HG02571 (cell line): ENCODE data around the gene VSIR.

Experiments used
- ATAC-seq: cut with Tn5 transposase; IDR thresholded peaks from one replicate; pipeline ENCODE4 v1.9.1; 2021; ENCODE audit warnings: mild to moderate bottlenecking, moderate library complexity; ENCODE audit not compliant: unreplicated experiment

Gene VSIR

DNA sequence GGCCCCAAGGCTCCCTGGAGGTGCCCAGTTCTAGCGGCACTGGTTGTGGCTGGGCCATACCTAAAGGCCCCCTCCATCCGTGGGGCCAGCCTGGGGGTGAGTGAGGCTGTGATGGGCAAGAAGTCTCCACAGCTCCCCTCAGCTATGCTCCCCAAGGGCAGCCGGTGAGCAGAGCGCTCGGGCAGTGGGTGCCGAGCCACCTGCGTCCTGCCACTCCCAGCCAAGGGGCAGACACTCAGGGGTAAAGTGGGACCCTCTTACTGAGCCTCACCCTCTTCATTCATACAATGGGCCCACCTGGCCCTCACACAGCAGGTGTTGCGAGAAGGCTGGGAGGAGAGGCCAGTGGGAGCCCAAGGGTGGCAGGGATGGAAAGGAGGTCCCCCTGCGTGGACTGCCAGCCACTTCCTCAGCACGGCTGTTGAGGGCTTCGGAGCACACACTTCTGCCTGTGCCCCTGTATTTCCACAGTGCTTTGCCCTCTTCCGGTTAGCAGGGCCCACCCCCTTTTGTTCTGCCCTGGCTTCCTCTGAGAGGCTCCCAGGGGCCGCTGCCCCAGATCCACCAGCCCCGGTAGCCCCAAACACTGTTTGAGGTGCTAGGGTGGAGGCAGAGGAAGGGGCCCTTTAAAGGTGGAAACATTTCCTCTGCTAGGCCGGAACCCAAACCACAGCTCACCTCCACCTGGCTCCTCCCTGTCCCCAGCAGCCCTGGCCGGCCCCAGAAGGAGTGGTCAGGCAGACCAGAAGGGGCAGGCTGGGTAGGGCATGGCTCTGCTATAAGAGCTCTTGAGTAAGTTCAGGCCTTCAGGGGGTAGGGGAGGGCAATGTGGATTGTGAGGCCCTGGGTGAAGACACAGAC, 37.4 kb downstream of the VSIR start:
- ATAC-seq, result no peak

DNA sequence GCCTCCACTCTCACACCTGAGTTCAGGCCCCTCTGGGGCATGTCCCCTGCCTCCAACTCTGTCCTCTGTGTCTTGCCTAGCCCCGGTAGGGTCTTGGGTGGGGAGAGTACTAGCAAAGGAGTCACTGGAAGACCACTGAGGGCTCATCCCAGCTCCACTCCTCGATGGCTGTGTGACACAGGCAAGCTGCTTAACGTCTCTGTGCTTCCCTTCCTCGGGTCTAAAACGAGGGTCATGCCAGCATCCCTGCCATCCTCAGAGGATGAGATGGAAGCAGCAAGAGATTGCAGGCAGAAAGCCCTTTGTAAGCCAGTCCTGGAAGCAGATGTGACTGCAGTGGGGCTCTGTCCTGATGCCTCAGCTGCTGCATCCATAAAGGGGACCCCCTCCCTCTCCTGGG, 38.5 kb downstream of the VSIR start:
- ATAC-seq, result no peak

DNA sequence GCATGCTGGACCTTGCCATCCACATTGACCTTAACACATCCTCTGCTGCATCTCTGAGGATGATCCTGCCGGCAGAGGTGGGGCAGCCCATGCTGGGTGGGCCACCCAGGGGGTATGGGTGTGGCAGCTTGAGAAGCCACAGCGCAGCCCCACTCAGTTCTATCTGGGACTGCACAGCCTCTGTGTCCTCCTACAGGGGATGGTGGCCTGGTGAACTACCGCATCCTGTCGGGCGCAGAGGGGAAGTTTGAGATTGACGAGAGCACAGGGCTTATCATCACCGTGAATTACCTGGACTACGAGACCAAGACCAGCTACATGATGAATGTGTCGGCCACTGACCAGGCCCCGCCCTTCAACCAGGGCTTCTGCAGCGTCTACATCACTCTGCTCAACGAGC, 41.5 kb downstream of the VSIR start:
- no peak for ATAC-seq

DNA sequence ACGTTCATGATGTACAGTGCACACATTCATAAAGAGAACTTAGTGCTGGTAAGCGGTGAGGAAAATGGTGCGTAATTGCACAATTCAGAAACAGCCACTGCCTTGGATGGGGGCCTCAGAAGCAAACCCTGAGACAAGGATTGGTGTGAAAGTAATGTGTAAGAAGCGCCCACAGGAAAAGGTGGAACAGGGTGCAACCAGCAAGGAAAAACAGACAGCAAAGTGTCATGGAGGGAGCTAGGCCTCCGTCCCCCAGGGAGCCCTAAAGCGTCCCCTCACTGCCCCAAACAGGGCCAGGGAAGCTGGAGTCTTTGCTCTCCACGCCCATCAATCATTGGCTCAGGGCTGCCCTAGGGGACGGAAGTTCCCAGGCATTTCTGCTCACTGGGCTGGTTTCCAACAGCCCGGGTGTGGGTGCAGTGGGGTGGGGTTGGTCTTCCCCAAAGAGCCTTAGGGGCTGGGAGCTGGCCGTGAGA, 44.1 kb downstream of the VSIR start:
- no peak for ATAC-seq

DNA sequence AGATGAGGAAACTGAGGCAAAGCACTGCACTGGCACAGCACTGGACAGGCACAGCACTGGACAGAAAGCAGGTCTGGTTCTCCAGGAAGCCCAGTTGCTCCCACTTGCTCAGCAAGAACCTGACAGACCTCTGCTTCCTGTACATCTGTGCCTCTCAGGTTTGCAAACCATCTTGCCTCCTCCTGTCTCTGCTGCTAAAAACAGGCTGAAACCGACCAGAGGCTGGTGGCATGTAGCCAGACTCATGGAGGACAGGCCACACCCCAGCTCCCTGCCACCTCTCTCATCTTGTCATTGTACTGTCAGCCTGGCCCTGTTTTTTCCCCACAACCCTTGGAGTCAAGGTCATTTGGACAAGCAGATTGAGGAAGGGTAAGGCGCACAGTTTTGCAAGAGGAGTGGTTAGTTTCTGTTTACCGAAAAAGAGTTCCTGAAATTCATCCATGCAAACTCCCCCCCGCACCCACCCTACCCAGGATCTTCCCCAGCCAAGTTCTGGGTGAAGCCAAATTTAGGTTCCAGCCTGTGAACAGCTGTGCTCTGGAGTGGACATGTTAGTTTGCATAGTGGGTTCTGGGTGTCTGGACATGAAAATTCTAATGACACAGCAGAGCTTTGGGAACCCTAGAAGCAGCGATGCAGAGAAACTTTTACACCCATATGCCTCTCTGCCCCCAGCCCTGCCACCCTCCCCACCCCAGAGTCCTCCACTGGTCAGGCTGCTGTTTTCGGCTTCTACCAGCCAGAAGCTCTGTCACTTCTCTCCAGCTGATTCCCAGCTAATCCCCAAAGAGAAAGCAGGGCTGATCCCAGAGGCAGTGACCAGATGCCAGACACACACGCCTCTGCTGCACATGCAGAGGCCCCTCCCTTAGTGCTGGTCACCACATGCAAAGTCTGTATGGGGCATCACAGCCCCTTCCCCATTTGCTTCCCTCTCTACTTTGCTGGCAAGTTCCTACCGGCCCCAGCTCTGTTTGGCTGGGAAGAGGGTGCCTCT, 45.3 kb downstream of the VSIR start:
- peak; percentile 68 for ATAC-seq

DNA sequence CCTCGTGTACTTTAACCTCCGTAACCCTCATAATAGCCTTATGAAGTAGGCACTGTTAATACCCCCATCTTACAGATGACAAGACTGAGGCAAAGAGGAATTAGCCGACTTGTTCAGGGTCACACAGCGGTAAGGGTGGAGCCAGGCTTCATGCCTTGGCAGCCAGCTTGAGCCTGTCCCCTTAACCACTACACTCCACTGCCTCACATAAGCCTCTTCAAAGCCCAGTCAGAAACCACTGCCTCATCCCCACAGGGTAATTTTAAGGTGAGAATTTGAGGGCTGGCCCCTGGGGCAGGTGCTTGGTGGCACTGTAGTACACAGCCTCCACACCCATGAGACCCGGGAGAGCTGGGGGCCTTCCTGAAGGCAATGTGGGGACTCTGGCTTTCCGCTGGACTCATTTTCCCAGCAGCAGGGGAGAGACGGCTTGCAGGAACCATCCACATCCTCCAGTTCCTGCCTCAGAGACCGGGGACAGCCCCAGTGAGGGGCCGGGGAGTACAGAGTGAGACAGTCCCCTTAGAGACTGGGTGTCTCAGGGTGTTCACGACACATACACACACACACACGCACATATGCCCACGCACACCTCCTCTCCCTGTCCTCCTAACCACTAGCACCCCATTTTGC, 46.1 kb downstream of the VSIR start:
- ATAC-seq, result peak; percentile 46

DNA sequence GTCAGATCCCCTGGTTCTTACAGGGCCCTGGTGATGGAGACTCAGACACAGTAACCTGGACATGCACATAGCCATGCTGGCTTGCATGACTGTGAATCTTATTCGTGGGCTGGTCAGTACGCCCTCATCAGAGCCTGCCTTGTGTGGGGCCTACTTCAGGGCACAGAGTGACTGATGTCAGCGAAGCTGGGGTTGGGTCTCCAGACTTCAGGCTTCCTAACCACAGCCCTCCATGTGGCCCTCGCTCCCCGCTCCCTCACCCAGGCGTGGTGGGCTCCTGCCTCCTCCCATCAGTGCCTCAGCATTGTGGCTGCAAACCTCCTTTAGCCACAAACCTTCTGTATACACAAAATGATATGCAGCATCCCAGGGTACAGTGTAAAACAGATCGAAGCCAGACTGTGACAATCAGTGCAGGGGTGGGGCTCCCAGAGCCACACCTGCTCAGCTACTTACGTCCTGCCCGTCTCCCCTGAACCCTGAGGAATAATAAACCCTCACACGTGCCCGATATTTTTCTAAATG, 46.7 kb downstream of the VSIR start:
- no peak for ATAC-seq

DNA sequence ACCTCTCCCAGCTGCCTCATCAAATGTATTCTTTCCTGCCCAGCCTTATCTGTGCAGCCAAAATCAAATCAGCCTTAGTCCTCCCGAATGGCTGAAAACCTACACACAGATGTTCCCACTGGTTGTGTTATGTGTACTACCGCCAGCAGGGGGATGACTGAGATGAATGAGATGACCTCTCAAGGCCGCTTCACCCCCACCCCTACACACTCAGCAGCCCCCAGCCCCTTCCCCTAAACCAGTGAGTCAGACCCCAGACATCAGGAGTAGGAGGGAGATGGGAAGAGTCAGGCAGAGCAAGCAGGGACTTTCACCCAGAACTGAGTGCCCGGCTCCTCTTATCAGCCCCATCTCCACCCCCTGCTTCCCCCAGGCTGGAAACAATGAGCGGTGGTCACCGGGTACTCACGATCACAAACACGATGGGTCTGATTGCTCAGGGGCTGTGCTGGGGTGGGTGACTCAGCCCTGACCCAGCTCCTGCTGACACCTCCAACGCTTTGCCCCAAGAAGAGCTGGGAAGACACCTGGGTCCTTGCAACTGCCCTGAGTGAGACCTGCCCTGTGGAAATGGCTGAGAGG, 47.2 kb downstream of the VSIR start:
- no peak for ATAC-seq

DNA sequence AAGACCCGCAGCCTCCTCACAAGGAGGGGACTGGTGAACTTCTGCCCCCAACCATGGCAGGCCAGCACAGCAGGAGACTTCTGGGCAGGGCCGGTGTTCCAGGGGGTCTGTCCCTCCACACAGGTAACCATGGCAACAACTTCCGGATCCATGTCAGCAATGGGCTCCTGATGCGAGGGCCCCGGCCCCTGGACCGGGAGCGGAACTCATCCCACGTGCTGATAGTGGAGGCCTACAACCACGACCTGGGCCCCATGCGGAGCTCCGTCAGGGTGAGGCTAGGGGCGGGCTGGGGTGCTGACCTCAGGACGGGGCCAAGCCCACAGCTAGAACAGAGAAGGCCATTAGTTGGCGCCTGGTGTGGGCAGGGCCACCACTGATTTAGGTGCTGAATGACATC, 48.1 kb downstream of the VSIR start:
- no peak for ATAC-seq

DNA sequence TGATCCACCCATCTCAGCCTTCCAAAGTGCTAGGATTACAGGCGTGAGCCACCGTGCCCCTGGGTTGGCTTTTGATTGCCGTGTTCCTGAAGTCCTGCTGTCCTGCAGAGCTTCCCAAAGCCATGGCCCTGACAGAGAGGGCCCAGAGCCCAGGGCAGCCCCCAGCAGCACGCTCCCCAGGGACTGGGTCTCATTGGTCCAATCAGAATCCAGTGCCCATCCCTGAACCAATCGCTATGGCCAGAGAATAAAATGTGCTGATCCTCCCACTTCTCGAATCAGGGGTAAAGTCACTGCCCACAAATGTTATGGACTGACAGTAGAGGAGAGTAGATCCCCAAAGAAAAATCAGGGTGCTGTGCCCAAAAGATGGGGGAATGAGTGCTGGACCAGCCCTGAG, 48.8 kb downstream of the VSIR start:
- no peak for ATAC-seq

DNA sequence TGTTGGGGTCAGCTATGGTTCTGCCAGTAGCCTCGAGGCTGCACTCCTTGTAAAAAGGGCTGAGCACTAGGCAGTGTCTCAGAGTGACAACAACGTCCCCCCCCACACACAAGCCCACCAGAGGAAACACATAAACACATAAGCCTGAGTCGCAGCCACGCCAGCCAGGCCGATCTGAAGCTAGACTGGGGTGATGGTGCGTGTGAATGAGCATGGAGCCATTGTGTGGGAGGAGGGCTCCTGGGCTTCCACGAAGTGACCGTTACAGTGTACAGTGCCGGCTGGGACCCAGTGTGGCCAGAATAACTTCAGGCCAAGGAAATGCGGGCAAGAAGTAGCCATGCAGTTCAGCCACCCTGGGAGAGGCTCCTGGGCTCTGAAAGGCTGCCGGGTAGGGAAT, 50.0 kb downstream of the VSIR start:
- no peak for ATAC-seq

DNA sequence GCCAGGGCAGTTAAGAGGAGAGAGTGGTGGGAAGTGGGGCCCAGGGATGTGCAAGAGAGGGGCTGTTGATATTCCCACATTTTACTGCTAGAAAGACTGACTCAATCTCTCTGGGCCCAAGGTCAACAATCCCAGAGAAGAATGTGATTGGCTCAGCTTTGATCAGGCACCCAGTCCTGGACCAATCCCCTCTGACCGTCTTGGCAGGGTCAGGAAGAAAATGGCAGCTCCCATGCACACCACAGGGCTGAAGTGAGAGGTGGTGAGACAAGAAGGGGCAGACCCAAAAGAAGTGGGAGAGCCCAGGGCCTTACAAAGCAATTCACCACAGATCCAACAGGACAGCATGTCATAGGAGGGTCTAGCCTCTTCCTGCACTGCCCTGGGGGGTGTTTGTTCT, 50.5 kb downstream of the VSIR start:
- no peak for ATAC-seq

DNA sequence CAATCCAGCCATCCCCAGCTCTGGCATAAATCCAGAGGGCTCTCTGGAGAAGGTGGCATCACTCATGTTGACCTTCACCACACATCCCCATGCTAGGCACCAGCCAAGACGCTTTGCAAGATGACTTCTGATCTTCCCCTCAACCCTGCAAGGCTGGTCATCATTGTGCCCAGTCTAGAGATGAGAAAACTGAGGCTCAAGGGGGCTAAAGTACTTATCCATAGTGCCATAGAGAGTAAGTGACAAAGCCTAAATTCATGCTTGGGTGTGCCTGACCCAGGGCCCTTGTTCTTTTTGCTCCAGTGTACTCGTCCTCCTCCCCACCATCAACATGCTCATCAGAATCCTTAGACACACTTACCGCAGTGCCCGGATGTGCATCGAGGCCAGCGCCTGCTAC, 52.0 kb downstream of the VSIR start:
- ATAC-seq, result no peak

DNA sequence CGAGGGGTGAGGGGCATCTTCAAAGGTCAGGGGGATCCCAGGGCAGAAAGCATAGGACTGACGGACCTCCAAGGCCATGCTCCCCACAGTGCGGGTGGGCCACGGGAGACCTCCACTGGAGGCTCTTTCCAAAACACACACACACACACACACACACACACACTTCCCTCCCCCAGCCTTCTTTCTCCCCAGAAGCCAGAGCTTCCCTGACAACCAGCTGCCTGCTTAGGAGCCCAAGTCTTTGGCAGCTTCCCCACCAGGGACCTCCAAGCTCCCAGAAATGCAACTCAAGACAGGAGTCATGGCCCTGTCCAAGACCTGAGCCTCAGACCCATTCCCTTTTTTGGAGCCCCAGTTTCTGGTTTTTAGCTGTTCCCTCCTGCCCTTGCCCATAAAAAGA, 53.0 kb downstream of the VSIR start:
- ATAC-seq, result no peak

DNA sequence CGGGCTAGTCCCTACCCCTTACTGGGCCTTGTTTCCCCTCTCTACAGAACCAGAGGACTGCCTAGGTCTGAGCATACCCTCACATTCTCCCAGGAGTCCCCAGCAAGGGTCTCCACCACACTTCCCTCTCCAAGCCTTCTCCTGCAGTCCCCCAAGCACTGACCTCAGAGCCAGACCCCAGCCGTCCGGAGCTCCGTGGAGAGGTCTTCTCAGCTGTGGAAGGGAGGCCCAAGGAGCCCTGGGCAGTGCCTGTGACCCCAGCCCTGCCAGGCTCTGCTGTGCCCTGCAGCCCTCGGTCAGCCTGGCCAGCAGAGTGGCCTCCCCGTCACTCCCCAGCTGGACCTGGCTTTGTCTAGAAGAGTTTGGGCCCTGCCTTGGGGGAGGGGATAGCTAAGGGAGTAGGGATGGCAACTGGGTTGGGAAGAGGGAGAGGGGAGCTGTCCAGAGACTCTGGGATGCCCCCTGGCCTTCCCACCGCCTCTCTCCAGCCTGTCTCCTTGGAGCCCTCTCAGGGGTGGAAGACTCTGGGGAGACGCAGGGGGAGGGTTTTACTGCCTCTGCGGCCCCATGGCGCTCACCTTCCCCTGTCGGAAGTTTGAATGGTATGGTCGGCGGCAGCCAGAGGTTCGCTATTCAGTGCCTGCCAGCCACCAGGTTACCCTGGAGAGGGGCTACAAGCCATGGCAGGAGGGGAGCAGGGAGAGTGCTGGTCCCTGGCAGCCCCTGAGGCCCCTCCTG, 53.7 kb downstream of the VSIR start, which contains the start of gene C10orf105:
Gene C10orf105 (minus strand): TSS at position 315 of the 738 bp plus-strand sequence. CDS start 3,441 bp downstream, outside the sequence.
- no peak for ATAC-seq

DNA sequence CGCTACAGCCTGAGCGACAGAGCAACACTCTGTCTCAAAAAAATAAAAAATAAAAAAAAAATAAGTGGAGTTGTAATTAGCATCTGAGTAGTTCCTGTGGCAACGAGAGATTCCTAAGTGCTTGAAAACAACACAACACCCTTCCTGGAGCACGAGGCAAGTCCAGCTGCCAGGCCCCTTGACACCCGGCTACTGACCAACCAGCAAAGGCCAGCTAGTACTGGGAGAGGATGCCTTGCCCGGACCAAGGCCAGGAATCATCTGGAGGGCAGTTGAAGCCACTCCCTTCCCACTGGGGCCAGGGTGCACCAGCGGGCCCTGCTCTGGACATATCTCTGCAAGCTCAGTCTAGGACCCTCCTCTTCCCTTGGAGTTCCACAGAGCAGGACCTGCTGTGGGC, 54.3 kb downstream of the VSIR start:
- ATAC-seq, result no peak

DNA sequence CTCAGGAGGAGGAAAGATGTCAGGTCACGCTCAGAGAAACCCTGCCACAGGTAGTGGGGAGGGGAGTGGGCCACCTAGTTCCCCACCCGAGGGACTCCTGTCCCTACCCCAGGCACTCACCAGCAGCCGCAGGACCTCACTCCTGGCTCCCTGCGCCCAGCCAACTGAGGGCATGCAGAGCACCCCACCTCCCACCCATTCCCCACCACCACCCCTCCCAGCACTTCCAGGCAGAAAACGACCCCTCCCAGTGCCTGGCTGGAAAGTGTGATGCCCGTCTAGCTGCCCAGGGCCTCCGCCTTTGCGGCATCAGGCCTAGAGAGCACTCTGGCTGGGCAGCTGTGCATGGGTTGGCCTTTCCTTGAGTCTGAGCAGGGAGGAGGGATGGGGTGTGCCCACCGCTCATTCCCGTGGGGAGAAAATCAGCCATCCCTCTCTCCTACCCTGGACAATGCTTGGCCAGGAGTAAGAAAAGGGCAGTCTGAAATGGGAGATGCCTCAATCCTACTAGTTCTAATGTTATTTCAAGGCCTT, 55.1 kb downstream of the VSIR start:
- ATAC-seq, result no peak

DNA sequence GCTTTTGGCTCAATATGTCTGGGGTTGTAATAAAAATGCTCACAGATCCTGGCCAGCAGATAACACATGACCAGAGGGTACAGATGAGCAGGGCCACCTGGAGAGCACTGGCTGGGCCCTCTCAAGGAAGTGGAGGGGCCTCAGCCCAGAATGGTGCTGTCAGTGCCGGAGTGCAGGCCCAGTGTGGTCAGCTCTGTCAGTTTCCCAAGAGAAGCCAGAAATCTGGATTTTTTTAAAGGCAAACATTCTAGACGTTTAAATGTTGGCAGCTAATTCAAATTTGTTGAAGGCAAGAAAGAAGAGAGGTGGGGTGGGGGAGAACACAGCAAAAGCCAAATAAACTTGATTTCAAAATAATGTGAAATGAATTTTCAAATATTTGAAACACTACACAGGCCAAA, 55.8 kb downstream of the VSIR start:
- no peak for ATAC-seq

DNA sequence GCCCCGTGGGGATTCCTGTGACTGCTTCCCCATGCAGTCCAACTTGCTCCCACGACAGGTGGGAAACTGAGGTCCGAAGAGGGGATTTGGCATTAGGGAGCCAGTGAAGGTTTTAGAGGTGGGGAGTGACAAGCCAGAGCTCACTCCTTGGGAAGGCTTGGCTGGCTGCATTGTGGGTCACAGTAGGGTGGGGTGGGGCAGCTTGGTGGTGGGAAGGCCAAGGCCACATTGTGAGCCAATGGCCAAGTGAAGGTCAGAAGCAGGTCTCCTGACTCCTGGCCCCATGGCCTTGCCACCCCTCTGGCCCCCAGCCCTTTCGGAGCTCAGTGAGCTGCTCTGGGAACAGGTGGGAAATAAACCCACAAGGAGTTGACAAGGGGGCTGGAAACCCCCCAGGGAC, 56.3 kb downstream of the VSIR start:
- ATAC-seq, result no peak

DNA sequence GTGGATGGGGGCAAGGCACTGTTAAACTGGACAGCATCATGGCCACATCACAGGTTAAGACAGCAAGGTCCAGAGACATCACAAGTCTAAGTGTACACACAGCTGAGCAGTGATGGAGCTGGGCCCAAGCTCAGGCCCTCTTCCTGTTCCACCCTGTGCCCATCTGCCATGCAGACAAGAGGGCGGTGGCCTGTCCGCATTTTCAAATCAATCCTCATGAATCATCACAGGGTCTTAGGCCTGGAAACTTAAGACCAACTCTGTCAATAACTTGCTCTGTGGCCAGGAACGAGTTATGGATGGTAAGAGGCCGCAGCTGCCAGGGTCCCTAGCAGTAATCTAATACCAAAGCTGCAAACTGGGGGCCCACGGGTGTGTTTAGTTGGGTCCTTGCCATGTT, 56.9 kb downstream of the VSIR start:
- ATAC-seq, result no peak
